ENCODE results near the gene ANKRD24. TPM values are rescaled to one million over a fixed set of nuclear protein-coding genes. Genes with fewer than 3 reads are reported as not detected.

ANKRD24 gene
- total RNA-seq, 1 donor: 0.99 TPM

DNA sequence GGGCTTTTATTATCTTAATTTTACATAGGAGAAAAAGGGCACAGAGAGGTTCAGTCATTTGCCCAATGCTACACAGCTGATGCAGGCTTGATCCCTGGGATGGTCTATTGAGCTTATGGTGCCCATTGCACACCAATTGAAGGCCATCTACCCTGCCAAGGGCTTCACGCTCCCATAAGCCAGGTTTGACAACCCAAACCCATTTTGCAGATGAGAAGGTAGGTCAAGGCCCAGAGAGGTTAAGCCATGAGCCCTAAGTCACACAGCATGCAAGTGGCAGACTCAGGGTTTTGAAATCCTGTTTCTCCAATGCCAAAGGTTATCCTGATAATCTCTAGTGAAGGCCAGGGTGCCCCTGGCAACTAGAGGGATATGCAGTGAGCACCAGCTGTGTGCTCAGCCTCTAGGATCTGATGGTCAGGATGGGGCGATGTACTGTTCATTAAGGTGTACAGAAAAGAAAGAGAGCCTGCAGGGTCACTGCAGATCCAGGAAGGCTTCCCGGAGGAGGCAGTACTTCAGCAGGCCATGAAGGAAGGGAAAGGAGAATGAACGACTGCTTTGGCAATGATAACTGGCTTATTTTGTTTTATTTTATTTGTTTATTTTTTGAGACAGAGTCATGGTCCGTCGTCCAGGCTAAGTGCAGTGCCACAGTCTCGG is 20.9 kb upstream of the ANKRD24 start:
- DNase-seq (ENCODE audit: low read depth): no peak
- no peak for TF ChIP-seq CTCF (IDR thresholded peaks at IDR 0.05; ENCODE audit: insufficient read depth, low read length)
- H3K4me3 ChIP-seq (ENCODE audit: low read depth, low read length): no peak overlapping the region

- no peak for TF ChIP-seq CTCF (IDR thresholded peaks at IDR 0.05; ENCODE audit: insufficient read depth, low read length)
- no peak overlapping the region for H3K4me3 ChIP-seq (ENCODE audit: low read depth, low read length)
- no peak for DNase-seq (ENCODE audit: low read depth)
Observed at GRCh38 chr19:4164262-4164661, 18.2 kb upstream of the ANKRD24 start.

- TF ChIP-seq CTCF (IDR thresholded peaks at IDR 0.05; ENCODE audit: insufficient read depth, low read length): no peak
- no peak for DNase-seq (ENCODE audit: low read depth)
- no peak overlapping the region for H3K4me3 ChIP-seq (ENCODE audit: low read depth, low read length)
Observed at GRCh38 chr19:4171676-4172075, 10.8 kb upstream of the ANKRD24 start.

DNA sequence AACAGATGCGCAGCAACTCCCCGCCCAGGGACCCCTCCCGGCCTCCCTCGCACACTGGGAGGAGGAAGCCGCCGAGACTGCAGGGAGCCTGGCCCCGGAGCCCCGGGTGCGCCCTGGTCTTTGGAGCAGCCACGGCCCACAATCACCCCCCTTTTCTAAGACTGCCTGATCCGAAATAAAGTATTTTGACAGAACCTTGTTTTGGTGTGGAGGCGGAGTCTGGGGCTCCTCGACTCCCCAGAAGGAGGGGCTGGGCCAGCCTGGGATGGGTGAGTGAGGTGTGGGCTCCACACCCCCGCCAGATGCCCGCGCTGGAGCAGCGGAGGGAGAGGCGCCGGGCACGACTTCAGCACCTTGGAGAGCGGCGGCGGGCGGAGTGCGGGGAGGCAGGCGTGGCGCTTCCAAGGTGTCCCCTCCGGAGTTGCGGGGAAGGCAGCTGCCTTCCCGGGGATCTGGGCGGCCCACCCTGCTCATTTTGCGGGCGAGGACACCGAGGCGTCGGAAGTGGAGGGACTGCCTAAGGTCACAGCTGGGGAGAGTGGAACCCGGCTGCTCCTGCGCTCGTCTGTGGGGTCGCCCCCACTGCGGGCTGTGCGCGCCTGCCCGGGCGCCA is 9.5 kb upstream of the ANKRD24 start:
- DNase-seq (ENCODE audit: low read depth): peak; percentile 22
- no peak for TF ChIP-seq CTCF (IDR thresholded peaks at IDR 0.05; ENCODE audit: insufficient read depth, low read length)
- no peak overlapping the region for H3K4me3 ChIP-seq (ENCODE audit: low read depth, low read length)

- no peak for DNase-seq (ENCODE audit: low read depth)
- TF ChIP-seq CTCF (IDR thresholded peaks at IDR 0.05; ENCODE audit: insufficient read depth, low read length): no peak
- no peak overlapping the region for H3K4me3 ChIP-seq (ENCODE audit: low read depth, low read length)
Observed at GRCh38 chr19:4173479-4174212, 8.8 kb upstream of the ANKRD24 start.

DNA sequence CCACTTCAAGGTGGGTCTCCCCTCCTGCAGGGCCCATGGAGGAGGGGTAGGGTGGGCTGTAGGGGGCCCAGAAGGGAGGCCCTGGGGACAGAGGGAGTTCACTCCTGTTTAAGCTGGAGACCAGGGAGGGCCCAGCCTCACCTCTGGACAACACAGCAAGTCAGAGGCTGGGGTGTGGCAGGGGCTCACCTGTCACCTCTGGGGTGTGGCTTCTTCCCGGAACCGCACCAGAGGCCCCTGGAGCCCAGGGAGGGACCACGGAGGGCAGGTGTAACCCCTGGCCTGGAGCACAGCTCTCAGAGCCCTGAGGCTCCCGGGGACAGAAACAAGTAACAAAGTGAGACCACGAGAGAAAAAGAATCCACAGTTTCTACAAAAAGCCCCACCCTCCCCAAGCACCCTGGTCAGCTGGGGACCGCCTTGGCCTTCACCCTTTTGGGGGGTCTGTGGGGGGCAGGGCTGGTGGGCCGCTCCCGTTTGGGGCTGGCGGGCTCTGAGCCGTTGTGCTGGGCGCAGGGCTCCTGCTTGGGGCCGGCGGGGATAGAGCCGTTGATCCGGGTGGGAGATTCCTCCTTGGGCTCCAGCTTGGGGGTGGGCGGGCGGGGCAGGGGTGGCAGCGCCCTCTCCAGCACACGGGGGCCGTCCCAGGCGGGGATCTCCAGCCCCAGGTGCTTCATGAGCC is 8.1 kb upstream of the ANKRD24 start:
- H3K4me3 ChIP-seq (ENCODE audit: low read depth, low read length): no peak overlapping the region
- DNase-seq (ENCODE audit: low read depth): no peak
- TF ChIP-seq CTCF (IDR thresholded peaks at IDR 0.05; ENCODE audit: insufficient read depth, low read length): no peak
